ENCODE results near the gene ICA1L. TPM values are rescaled to one million over a fixed set of nuclear protein-coding genes. Genes with fewer than 3 reads are reported as not detected.

ICA1L gene
- total RNA-seq, 1 experiment from 2014 or later, result 5.5 TPM

GRCh38 chr2:202885190-202885589 is 13.6 kb upstream of the ICA1L start:
- TF ChIP-seq, protein P1, sequence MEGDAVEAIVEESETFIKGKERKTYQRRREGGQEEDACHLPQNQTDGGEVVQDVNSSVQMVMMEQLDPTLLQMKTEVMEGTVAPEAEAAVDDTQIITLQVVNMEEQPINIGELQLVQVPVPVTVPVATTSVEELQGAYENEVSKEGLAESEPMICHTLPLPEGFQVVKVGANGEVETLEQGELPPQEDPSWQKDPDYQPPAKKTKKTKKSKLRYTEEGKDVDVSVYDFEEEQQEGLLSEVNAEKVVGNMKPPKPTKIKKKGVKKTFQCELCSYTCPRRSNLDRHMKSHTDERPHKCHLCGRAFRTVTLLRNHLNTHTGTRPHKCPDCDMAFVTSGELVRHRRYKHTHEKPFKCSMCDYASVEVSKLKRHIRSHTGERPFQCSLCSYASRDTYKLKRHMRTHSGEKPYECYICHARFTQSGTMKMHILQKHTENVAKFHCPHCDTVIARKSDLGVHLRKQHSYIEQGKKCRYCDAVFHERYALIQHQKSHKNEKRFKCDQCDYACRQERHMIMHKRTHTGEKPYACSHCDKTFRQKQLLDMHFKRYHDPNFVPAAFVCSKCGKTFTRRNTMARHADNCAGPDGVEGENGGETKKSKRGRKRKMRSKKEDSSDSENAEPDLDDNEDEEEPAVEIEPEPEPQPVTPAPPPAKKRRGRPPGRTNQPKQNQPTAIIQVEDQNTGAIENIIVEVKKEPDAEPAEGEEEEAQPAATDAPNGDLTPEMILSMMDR (IDR thresholded peaks at IDR 0.05; ENCODE audit: insufficient read depth in 1 of 2, low read depth in 1 of 2, low read length in 1 of 2, severe bottlenecking in 1 of 2, unreplicated experiment in 1 of 2), result no peak
- intact Hi-C loops (cut with micrococcal nuclease; ENCODE audit: unreplicated experiment), result no loop called here
- no peaks in the 10 kb centered on the region for H3K27me3 Mint-ChIP-seq (ENCODE audit: insufficient read depth, unreplicated experiment)
- no TSS peak for BruUV-seq (replicated peaks)
- no peak overlapping the region for H3K27ac Mint-ChIP-seq (ENCODE audit: unreplicated experiment)
- Histone ChIP-seq H3K36me3 (ENCODE audit: control insufficient read depth, insufficient read depth, low read length) (peaks cover 1% of the 10 kb centered on the region; the same call in 1 of the 2 replicates), H3K27me3 (replicated peaks; ENCODE audit: control insufficient read depth, insufficient read depth, low read length) (no peaks in the 10 kb centered on the region), H3K4me3 (ENCODE audit: low read depth, low read length) (no peak overlapping the region), H3K4me1 (no peaks in the 10 kb centered on the region), H3K9me3 (no peaks in the 10 kb centered on the region)
- no peak overlapping the region for H3K4me3 Mint-ChIP-seq (ENCODE audit: unreplicated experiment)
- H3K36me3 Mint-ChIP-seq (ENCODE audit: insufficient read depth, unreplicated experiment), result peaks cover 45% of the 10 kb centered on the region
- ChIA-PET POLR2A (no interaction called here), CTCF (no interaction called here)
- DNase-seq, result no peak
- H3K4me1 Mint-ChIP-seq (ENCODE audit: low read depth, unreplicated experiment), result no peaks in the 10 kb centered on the region
- no peaks in the 10 kb centered on the region for H3K9me3 Mint-ChIP-seq (ENCODE audit: unreplicated experiment)

GRCh38 chr2:202883987-202884675 is 12.6 kb upstream of the ICA1L start:
- no peaks in the 10 kb centered on the region for H3K4me1 ChIP-seq
- H3K9me3 ChIP-seq, result no peaks in the 10 kb centered on the region
- BruUV-seq (replicated peaks), result no TSS peak
- intact Hi-C loops (cut with micrococcal nuclease; ENCODE audit: unreplicated experiment), result no loop called here
- H3K27me3 ChIP-seq (replicated peaks; ENCODE audit: control insufficient read depth, insufficient read depth, low read length), result no peaks in the 10 kb centered on the region
- no peak overlapping the region for H3K4me3 ChIP-seq (ENCODE audit: low read depth, low read length)
- peaks cover 45% of the 10 kb centered on the region for H3K36me3 Mint-ChIP-seq (ENCODE audit: insufficient read depth, unreplicated experiment)
- no peak overlapping the region for H3K4me3 Mint-ChIP-seq (ENCODE audit: unreplicated experiment)
- ChIA-PET POLR2A (no interaction called here), CTCF (no interaction called here)
- H3K9me3 Mint-ChIP-seq (ENCODE audit: unreplicated experiment), result no peaks in the 10 kb centered on the region
- TF ChIP-seq, protein P1 (IDR thresholded peaks at IDR 0.05; ENCODE audit: insufficient read depth in 1 of 2, low read depth in 1 of 2, low read length in 1 of 2, severe bottlenecking in 1 of 2, unreplicated experiment in 1 of 2), result no peak
- H3K27ac Mint-ChIP-seq (ENCODE audit: unreplicated experiment), result no peak overlapping the region
- H3K36me3 ChIP-seq (ENCODE audit: control insufficient read depth, insufficient read depth, low read length), result no peaks in the 10 kb centered on the region; the same call in 1 of the 2 replicates
- no peaks in the 10 kb centered on the region for H3K4me1 Mint-ChIP-seq (ENCODE audit: low read depth, unreplicated experiment)
- DNase-seq, result no peak
- H3K27me3 Mint-ChIP-seq (ENCODE audit: insufficient read depth, unreplicated experiment), result no peaks in the 10 kb centered on the region

GRCh38 chr2:202881570-202881969 is 10.0 kb upstream of the ICA1L start:
- BruUV-seq (replicated peaks), result no TSS peak
- Mint-ChIP-seq H3K27me3 (ENCODE audit: insufficient read depth, unreplicated experiment) (no peaks in the 10 kb centered on the region), H3K4me1 (ENCODE audit: low read depth, unreplicated experiment) (no peaks in the 10 kb centered on the region), H3K4me3 (ENCODE audit: unreplicated experiment) (no peak overlapping the region), H3K36me3 (ENCODE audit: insufficient read depth, unreplicated experiment) (peaks cover 28% of the 10 kb centered on the region), H3K9me3 (ENCODE audit: unreplicated experiment) (no peaks in the 10 kb centered on the region), H3K27ac (ENCODE audit: unreplicated experiment) (no peak overlapping the region)
- Histone ChIP-seq H3K36me3 (ENCODE audit: control insufficient read depth, insufficient read depth, low read length) (no peaks in the 10 kb centered on the region; the same call in 1 of the 2 replicates), H3K9me3 (no peaks in the 10 kb centered on the region), H3K4me3 (ENCODE audit: low read depth, low read length) (no peak overlapping the region), H3K27me3 (replicated peaks; ENCODE audit: control insufficient read depth, insufficient read depth, low read length) (no peaks in the 10 kb centered on the region), H3K4me1 (no peaks in the 10 kb centered on the region)
- TF ChIP-seq, protein P1 (IDR thresholded peaks at IDR 0.05; ENCODE audit: insufficient read depth in 1 of 2, low read depth in 1 of 2, low read length in 1 of 2, severe bottlenecking in 1 of 2, unreplicated experiment in 1 of 2), result no peak
- DNase-seq, result no peak
- ChIA-PET CTCF (no interaction called here), POLR2A (no interaction called here)
- intact Hi-C loops (cut with micrococcal nuclease; ENCODE audit: unreplicated experiment), result no loop called here

Measured in Caco-2 (cell line).